H1 (cell line): ENCODE measurements around the gene BIN2. TPM values are rescaled to one million over a fixed set of nuclear protein-coding genes. Genes with fewer than 3 reads are reported as not detected.
A peak's percentile ranks its signal among the peaks of the same experiment; 100 is the strongest.

ENCODE experiments used
- CTCF ChIA-PET: fragments of 300-600 bp; sonication (Branson Sonifier 250); formaldehyde crosslinking; loops from one replicate; lab custom pipeline; 2021; ENCODE audit not compliant: partially characterized antibody; lab: Charles Lee
- POLR2A ChIA-PET: fragments of 300-600 bp; sonication (Branson Sonifier 250); formaldehyde crosslinking; loops from one replicate; lab custom pipeline; 2021; ENCODE audit warnings: inconsistent platforms; ENCODE audit not compliant: partially characterized antibody; lab: Charles Lee
- DNase-seq, 2 experiments: peaks; one replicate each; pipeline versions ENCODE4 v3.0.0 to v3.0.0-alpha.2; 2010 to 2022; ENCODE audit warnings: low spot score in 2 of 2, low read depth in 1 of 2, mixed read lengths in 1 of 2
- FAIRE-seq: peaks from 2 replicates; lab custom pipeline; 2011; peaks lifted over from hg19 to GRCh38; lab: Jason Lieb, UNC
- H2AFZ ChIP-seq: 2 replicates; pipeline ENCODE4 v1.8.1; 2012; ENCODE audit warnings: low read length, inconsistent platforms
- H2AK5ac ChIP-seq: 2 replicates; pipeline ENCODE4 v1.6.1; 2013; ENCODE audit warnings: low read depth, low read length
- H2BK120ac ChIP-seq: replicated peaks from 2 replicates; pipeline ENCODE3; 2013; ENCODE audit warnings: low read depth, low read length, inconsistent platforms
- H2BK12ac ChIP-seq: 2 replicates; pipeline ENCODE4 v1.6.1; 2013; ENCODE audit warnings: low read depth, low read length
- H2BK15ac ChIP-seq: 2 replicates; pipeline ENCODE4 v1.6.1; 2013; ENCODE audit warnings: low read length
- H2BK20ac ChIP-seq: 2 replicates; pipeline ENCODE4 v1.6.1; 2013; ENCODE audit warnings: low read length
- H2BK5ac ChIP-seq: 2 replicates; pipeline ENCODE4 v1.6.1; 2013; ENCODE audit warnings: low read depth, low read length
- H3K14ac ChIP-seq: 2 replicates; pipeline ENCODE4 v1.6.1; 2013; ENCODE audit warnings: inconsistent platforms; ENCODE audit not compliant: insufficient read length
- H3K18ac ChIP-seq: 2 replicates; pipeline ENCODE4 v1.6.1; 2013; ENCODE audit warnings: low read length; ENCODE audit errors: extremely low read depth
- H3K23ac ChIP-seq: 2 replicates; pipeline ENCODE4 v1.6.1; 2013; ENCODE audit warnings: inconsistent platforms; ENCODE audit not compliant: insufficient read length
- H3K23me2 ChIP-seq: 2 replicates; pipeline ENCODE4 v1.6.1; 2013; ENCODE audit warnings: low read depth, low read length
- H3K27ac ChIP-seq: 2 replicates; pipeline ENCODE4 v1.6.1; 2011; ENCODE audit warnings: low read depth, low read length, inconsistent platforms
- H3K27me3 ChIP-seq, 4 experiments: replicated peaks in 1 of 4; 1 replicate in 1 of 4; 2 replicates in 3 of 4; pipeline versions ENCODE4 v1.6.1 to v1.8.1; 2011 to 2013; ENCODE audit warnings: low read length in 3 of 4, mild to moderate bottlenecking in 3 of 4, inconsistent platforms in 2 of 4, mixed read lengths in 2 of 4, moderate library complexity in 1 of 4; ENCODE audit not compliant: control insufficient read depth in 3 of 4, insufficient read depth in 3 of 4; ENCODE audit errors: extremely low read depth in 1 of 4
- H3K36me3 ChIP-seq, 4 experiments: 2 replicates each; pipeline versions ENCODE4 v1.6.1 to v1.8.1; 2011 to 2013; ENCODE audit warnings: mild to moderate bottlenecking in 4 of 4, low read length in 3 of 4, moderate library complexity in 2 of 4, control low read depth in 1 of 4, inconsistent platforms in 1 of 4; ENCODE audit not compliant: insufficient read depth in 4 of 4, control insufficient read depth in 2 of 4
- H3K4ac ChIP-seq: replicated peaks from 2 replicates; pipeline ENCODE3; 2013; ENCODE audit warnings: low read length, low read depth, mixed read lengths, inconsistent platforms; ENCODE audit not compliant: insufficient read length
- H3K4me1 ChIP-seq, 4 experiments: replicated peaks in 1 of 4; 1 replicate in 1 of 4; 2 replicates in 3 of 4; pipeline versions ENCODE4 v1.6.1 to v1.8.1; 2011 to 2013; ENCODE audit warnings: low read length in 3 of 4, inconsistent platforms in 2 of 4, mixed read lengths in 1 of 4; ENCODE audit not compliant: insufficient read depth in 4 of 4, control insufficient read depth in 3 of 4
- H3K4me2 ChIP-seq, 2 experiments: 2 replicates each; pipeline versions ENCODE4 v1.6.1 to v1.8.1; 2011 to 2013; ENCODE audit warnings: low read depth in 2 of 2, low read length in 2 of 2, control low read depth in 1 of 2, inconsistent platforms in 1 of 2, mild to moderate bottlenecking in 1 of 2; ENCODE audit not compliant: insufficient read depth in 1 of 2
- H3K4me3 ChIP-seq, 4 experiments: fragments of 200-600, 300-600 bp in 1 of 4; sonication (generic), shearing (Covaris generic), sonication (Bioruptor Twin) in 1 of 4; 2 replicates each; pipeline versions ENCODE4 v1.5.1 to v1.8.1; 2011 to 2016; ENCODE audit warnings: low read length in 4 of 4, low read depth in 3 of 4, control low read depth in 2 of 4, inconsistent platforms in 2 of 4, mild to moderate bottlenecking in 2 of 4, mixed read lengths in 1 of 4, moderate library complexity in 1 of 4; ENCODE audit not compliant: insufficient read depth in 2 of 4; ENCODE audit errors: extremely low read depth in 1 of 4
- H3K56ac ChIP-seq: replicated peaks from 2 replicates; pipeline ENCODE3; 2013; ENCODE audit warnings: low read depth, mild to moderate bottlenecking, mixed read lengths, low read length, inconsistent platforms; ENCODE audit not compliant: insufficient read length
- H3K79me1 ChIP-seq: 2 replicates; pipeline ENCODE4 v1.6.1; 2013; ENCODE audit warnings: low read depth, low read length, control low read depth
- H3K79me2 ChIP-seq, 2 experiments: 2 replicates each; pipeline versions ENCODE4 v1.6.1 to v1.8.1; 2012 to 2013; ENCODE audit warnings: low read length in 2 of 2, mild to moderate bottlenecking in 2 of 2, inconsistent platforms in 1 of 2; ENCODE audit not compliant: insufficient read depth in 2 of 2, control insufficient read depth in 1 of 2
- H3K9ac ChIP-seq, 4 experiments: replicated peaks in 1 of 4; 1 replicate in 1 of 4; 2 replicates in 3 of 4; pipeline versions ENCODE4 v1.6.1 to v1.8.1; 2011 to 2013; ENCODE audit warnings: low read depth in 3 of 4, low read length in 3 of 4, control low read depth in 2 of 4, mild to moderate bottlenecking in 2 of 4, moderate library complexity in 2 of 4, inconsistent platforms in 1 of 4; ENCODE audit errors: extremely low read depth in 1 of 4
- H3K9me3 ChIP-seq, 2 experiments: 2 replicates each; pipeline versions ENCODE4 v1.6.1 to v1.8.1; 2012 to 2013; ENCODE audit warnings: mild to moderate bottlenecking in 2 of 2, moderate library complexity in 2 of 2, control low read depth in 1 of 2, inconsistent platforms in 1 of 2, low read depth in 1 of 2, low read length in 1 of 2, mixed read lengths in 1 of 2; ENCODE audit not compliant: insufficient read depth in 2 of 2
- H4K20me1 ChIP-seq, 2 experiments: replicated peaks in 1 of 2; 2 replicates each; pipeline versions ENCODE3 to v1.8.1; 2011 to 2013; ENCODE audit warnings: inconsistent platforms in 2 of 2, low read length in 2 of 2, mild to moderate bottlenecking in 1 of 2; ENCODE audit not compliant: insufficient read depth in 2 of 2, control insufficient read depth in 1 of 2
- H4K5ac ChIP-seq: 2 replicates; pipeline ENCODE4 v1.6.1; 2013; ENCODE audit warnings: low read length, low read depth, mixed read lengths, inconsistent platforms; ENCODE audit not compliant: insufficient read length
- H4K8ac ChIP-seq: 2 replicates; pipeline ENCODE4 v1.8.0; 2013; ENCODE audit warnings: mild to moderate bottlenecking, moderate library complexity, low read length, inconsistent platforms; ENCODE audit not compliant: insufficient read depth; ENCODE audit errors: extremely low read depth
- H4K91ac ChIP-seq: replicated peaks from 2 replicates; pipeline ENCODE3; 2013; ENCODE audit warnings: low read length, mixed read lengths, inconsistent platforms; ENCODE audit not compliant: insufficient read length
- BRCA1 ChIP-seq: IDR thresholded peaks from 2 replicates; pipeline ENCODE4 v1.6.1; 2012; ENCODE audit warnings: low read depth, low read length, improper control_type of control experiment
- CREB1 ChIP-seq: IDR thresholded peaks from 2 replicates; pipeline ENCODE4 v1.6.1; 2012; ENCODE audit warnings: inconsistent platforms
- FOSL1 ChIP-seq: IDR thresholded peaks from 2 replicates; pipeline ENCODE4 v1.6.1; 2011; ENCODE audit warnings: mild to moderate bottlenecking, low read depth, low read length, moderate library complexity; ENCODE audit not compliant: insufficient read depth
- HDAC6 ChIP-seq: IDR thresholded peaks from one replicate; pipeline ENCODE4 v1.7.1; 2012; ENCODE audit warnings: low read depth, mild to moderate bottlenecking, inconsistent platforms, low read length, moderate library complexity
- MAFK ChIP-seq: IDR thresholded peaks from 2 replicates; pipeline ENCODE4 v1.6.1; 2012; ENCODE audit warnings: low read depth, mild to moderate bottlenecking, improper control_type of control experiment, low read length
- NANOG ChIP-seq: IDR thresholded peaks from 2 replicates; pipeline ENCODE4 v1.6.1; 2011; ENCODE audit warnings: low read length, low read depth, mild to moderate bottlenecking, inconsistent platforms; ENCODE audit not compliant: insufficient read depth, poor library complexity, severe bottlenecking
- PHF8 ChIP-seq: fragments of 200-600 bp; sonication (generic); conservative IDR thresholded peaks from 2 replicates; pipeline ENCODE4 v1.7.1; 2012; ENCODE audit warnings: low read depth, mild to moderate bottlenecking, inconsistent platforms, low read length, moderate library complexity
- POU5F1 ChIP-seq: IDR thresholded peaks from 2 replicates; pipeline ENCODE4 v1.6.1; 2011; ENCODE audit warnings: low read depth, mild to moderate bottlenecking, low read length, moderate library complexity
- RFX5 ChIP-seq: IDR thresholded peaks from 2 replicates; pipeline ENCODE4 v1.6.1; 2011; ENCODE audit warnings: low read depth, low read length, improper control_type of control experiment, borderline replicate concordance
- SAP30 ChIP-seq: fragments of 300-600 bp; sonication (generic); IDR thresholded peaks from 2 replicates; pipeline ENCODE4 v1.7.1; 2012; ENCODE audit warnings: low read length, moderate library complexity, mild to moderate bottlenecking, inconsistent platforms; ENCODE audit not compliant: insufficient read depth, insufficient replicate concordance
- SIRT6 ChIP-seq: IDR thresholded peaks from one replicate; pipeline ENCODE4 v1.7.1; 2012; ENCODE audit warnings: low read length, inconsistent platforms
- WGBS, 2 experiments: shearing (Covaris generic) in 1 of 2; methylation state at CpG; one replicate each; pipeline versions ENCODE4 v1.1.6 to v1.1.7; 2013 to 2015; ENCODE audit warnings: low lambda C conversion rate in 2 of 2, mixed read lengths in 2 of 2, inconsistent platforms in 1 of 2, low coverage in 1 of 2, missing lambda C conversion rate in 1 of 2; ENCODE audit not compliant: insufficient replicate concordance in 2 of 2, insufficient coverage in 1 of 2, insufficient read length in 1 of 2; ENCODE audit errors: extremely low coverage in 1 of 2, missing lambda C conversion rate in 1 of 2; 5-methylcytosine and 5-hydroxymethylcytosine counted together
- polyA plus RNA-seq, 7 experiments: library from polyadenylated mRNA; depleted of rRNA in 3 of 7; stranded (reverse) in 5 of 7; unstranded in 2 of 7; fragments of >200 nt in 5 of 7; fragments of 200-250 nt in 2 of 7; gene quantifications; 1 replicate in 5 of 7; 2 replicates in 1 of 7; 4 replicates in 1 of 7; pipeline versions ENCODE4 v1.2.1 to v1.2.3, GENCODE V29; 2011 to 2013; ENCODE audit warnings: missing spikeins in 2 of 7, mixed read lengths in 2 of 7
- total RNA-seq: library from RNA; stranded (reverse); fragmentation: NEBNext Ultra II Directional; extraction: Animal tissue kit (Norgen Biotek cat#: 25700); gene quantifications from 2 replicates; pipeline ENCODE4 v1.2.1, GENCODE V29; 2021

BIN2 gene
- total and polyA plus RNA-seq, 2 of the 8 experiments (the other 6 are each of a cell fraction or from before 2014, with no cell fraction given), result not detected

GRCh38 chr12:51238510-51239334 is 85.3 kb downstream of the BIN2 start, which contains the start of gene DAZAP2:
Gene DAZAP2, plus strand, starts transcription at chr12:51238826. Its CDS starts 82 bp downstream, at chr12:51238908.
- ChIA-PET POLR2A (interaction anchor here (0.5 to 3.3 kb wide), 23 partner anchors 10 to 791 kb away, joined by 3 to 26 read pairs (median 3); partner anchors contain the start of genes CSRNP2, LETMD1, POU6F1 and SMAGP), CTCF (interaction anchor here (0.6 to 1.2 kb wide), 2 partner anchors 21 to 27 kb away, joined by 3 to 4 read pairs; partner anchors contain the start of gene POU6F1)
- Histone ChIP-seq H3K23me2 (peaks cover 8% of the 10 kb centered on the region), H3K18ac (peak within 1 kb of the TSS; percentile 97), H4K5ac (peak within 1 kb of the TSS; percentile 97), H3K23ac (no peak within 1 kb of the TSS), H3K79me2 (peaks cover 0 to 15% of the 10 kb centered on the region in 2 experiments; a peak in 2 of 4 replicates), H2BK20ac (peak within 1 kb of the TSS; percentile 51; the same call in 1 of the 2 replicates), H3K9ac (peak within 1 kb of the TSS; percentile 98 to 100 (median 99)), H3K4me3 (peak within 1 kb of the TSS; percentile 90 to 100 (median 99)), H3K14ac (peak within 1 kb of the TSS; percentile 96), H4K8ac (peak within 1 kb of the TSS; percentile 98; the same call in 1 of the 2 replicates), H3K79me1 (peaks cover 6% of the 10 kb centered on the region; the same call in 1 of the 2 replicates), H3K4me1 (peaks cover 0 to 9% (median 5%) of the 10 kb centered on the region in 4 experiments; a peak in 6 of 7 replicates), H3K36me3 (peaks cover 17 to 38% (median 27%) of the 10 kb centered on the region in 4 experiments), H2AFZ (peak within 1 kb of the TSS; percentile 96), H4K20me1 (peaks cover 0 to 2% of the 10 kb centered on the region in 2 experiments), H2AK5ac (0 out of 2 replicates have a peak within 1 kb of the TSS, but pooled peaks have one; percentile 54), H2BK12ac (peak within 1 kb of the TSS; percentile 64), H2BK120ac (peak within 1 kb of the TSS; percentile 93), H3K27ac (peak within 1 kb of the TSS; percentile 99), H2BK15ac (peak within 1 kb of the TSS; percentile 100), H3K27me3 (no peaks in the 10 kb centered on the region), H3K4me2 (peak within 1 kb of the TSS; percentile 82 to 88), H4K91ac (peak within 1 kb of the TSS; percentile 94), H3K9me3 (no peaks in the 10 kb centered on the region), H3K4ac (peak within 1 kb of the TSS; percentile 92), H2BK5ac (peak within 1 kb of the TSS; percentile 98), H3K56ac (peak within 1 kb of the TSS; percentile 93)
- FAIRE-seq (no peak), DNase-seq (peak; percentile 89 to 92)
- 2% methylated on average over 50 of the region's 70 CpGs; no CpG with 5 or more reads in 1 of the 2 experiments for WGBS, 2 experiments
- TF ChIP-seq HDAC6 (no peak), BRCA1 (no peak), RFX5 (no peak), SIRT6 (no peak), CREB1 (peak; percentile 83), POU5F1 (no peak), PHF8 (peak; percentile 96), SAP30 (no peak), NANOG (no peak), MAFK (no peak), FOSL1 (no peak)
